Neutrophil (primary cell): Measurements from ENCODE around the gene ZNF148.

ENCODE experiments used
- H3K27ac ChIP-seq: fragments of 200-600 bp; sonication (generic); 2 replicates; pipeline ENCODE4 v1.5.1; 2016; ENCODE audit warnings: mild to moderate bottlenecking, moderate library complexity
- H3K27me3 ChIP-seq: fragments of 200-600 bp; sonication (generic); 2 replicates; pipeline ENCODE4 v1.6.0; 2016; ENCODE audit warnings: mild to moderate bottlenecking
- H3K36me3 ChIP-seq: fragments of 200-600 bp; sonication (generic); 2 replicates; pipeline ENCODE4 v1.5.1; 2017
- H3K4me1 ChIP-seq, 2 experiments: fragments of 200-600 bp in 1 of 2; sonication (generic) in 1 of 2; 1 replicate in 1 of 2; 2 replicates in 1 of 2; pipeline versions ENCODE4 v1.5.1 to v1.6.1; 2013 to 2016; ENCODE audit warnings: low read depth in 1 of 2, low read length in 1 of 2, mild to moderate bottlenecking in 1 of 2, moderate library complexity in 1 of 2; ENCODE audit not compliant: control insufficient read depth in 1 of 2, insufficient read depth in 1 of 2
- H3K4me3 ChIP-seq, 2 experiments: fragments of 200-600 bp in 1 of 2; sonication (generic) in 1 of 2; 1 replicate in 1 of 2; 2 replicates in 1 of 2; pipeline ENCODE4 v1.5.1; 2013 to 2016; ENCODE audit warnings: low read depth in 1 of 2, low read length in 1 of 2, mild to moderate bottlenecking in 1 of 2, moderate library complexity in 1 of 2
- H3K9me3 ChIP-seq: fragments of 200-600 bp; sonication (generic); 2 replicates; pipeline ENCODE4 v1.5.1; 2016
- TF ChIP-seq, protein P1 (sequence below): fragments of 200-600 bp; sonication (generic); IDR thresholded peaks from 2 replicates; pipeline ENCODE4 v1.5.1; 2016; ENCODE audit warnings: antibody characterized with exemption

ZNF148 gene

DNA sequence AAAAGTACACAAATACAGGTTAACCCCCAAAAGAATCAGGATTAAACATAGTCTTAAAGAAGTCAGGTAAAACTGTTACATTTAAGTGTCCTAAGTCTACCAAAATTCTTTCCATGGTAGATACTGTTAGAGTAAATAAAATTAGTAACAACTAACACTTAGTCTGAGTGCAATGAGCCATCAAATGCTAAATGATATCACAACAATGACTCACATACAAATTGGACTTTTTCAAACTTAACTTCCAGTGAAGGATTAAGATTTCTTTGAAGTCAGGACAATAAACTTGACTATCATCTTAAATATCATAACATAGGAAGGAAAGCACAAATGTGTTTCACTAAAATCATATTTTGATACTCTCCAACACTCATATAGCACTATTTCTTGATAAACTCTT, 43.9 kb downstream of the ZNF148 start:
- no peak overlapping the region for H3K4me3 ChIP-seq
- peaks cover 21 to 29% of the 10 kb centered on the region in 2 experiments for H3K4me1 ChIP-seq
- no peaks in the 10 kb centered on the region for H3K9me3 ChIP-seq
- H3K27ac ChIP-seq = no peak overlapping the region
- peaks cover 12% of the 10 kb centered on the region for H3K36me3 ChIP-seq
- TF ChIP-seq, protein P1, sequence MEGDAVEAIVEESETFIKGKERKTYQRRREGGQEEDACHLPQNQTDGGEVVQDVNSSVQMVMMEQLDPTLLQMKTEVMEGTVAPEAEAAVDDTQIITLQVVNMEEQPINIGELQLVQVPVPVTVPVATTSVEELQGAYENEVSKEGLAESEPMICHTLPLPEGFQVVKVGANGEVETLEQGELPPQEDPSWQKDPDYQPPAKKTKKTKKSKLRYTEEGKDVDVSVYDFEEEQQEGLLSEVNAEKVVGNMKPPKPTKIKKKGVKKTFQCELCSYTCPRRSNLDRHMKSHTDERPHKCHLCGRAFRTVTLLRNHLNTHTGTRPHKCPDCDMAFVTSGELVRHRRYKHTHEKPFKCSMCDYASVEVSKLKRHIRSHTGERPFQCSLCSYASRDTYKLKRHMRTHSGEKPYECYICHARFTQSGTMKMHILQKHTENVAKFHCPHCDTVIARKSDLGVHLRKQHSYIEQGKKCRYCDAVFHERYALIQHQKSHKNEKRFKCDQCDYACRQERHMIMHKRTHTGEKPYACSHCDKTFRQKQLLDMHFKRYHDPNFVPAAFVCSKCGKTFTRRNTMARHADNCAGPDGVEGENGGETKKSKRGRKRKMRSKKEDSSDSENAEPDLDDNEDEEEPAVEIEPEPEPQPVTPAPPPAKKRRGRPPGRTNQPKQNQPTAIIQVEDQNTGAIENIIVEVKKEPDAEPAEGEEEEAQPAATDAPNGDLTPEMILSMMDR = no peak
- H3K27me3 ChIP-seq = no peaks in the 10 kb centered on the region

DNA sequence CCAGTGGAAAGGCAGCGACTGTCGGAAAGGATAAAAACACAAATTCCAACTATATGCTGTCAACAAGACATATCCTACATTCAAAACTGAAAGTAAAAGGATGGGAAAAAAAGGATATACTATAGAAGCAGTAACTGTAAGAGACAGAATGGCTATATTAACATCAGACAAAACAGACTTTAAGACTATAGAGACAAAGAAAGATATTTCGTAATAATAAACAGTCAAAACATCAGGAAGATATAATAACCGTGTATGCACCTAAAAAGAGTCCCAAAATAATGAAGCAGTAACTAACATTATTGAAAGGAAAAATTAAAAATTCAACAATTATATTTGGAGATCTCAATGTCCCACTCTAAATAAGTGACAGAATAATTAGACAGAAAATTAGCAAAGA, 48.2 kb downstream of the ZNF148 start:
- H3K27ac ChIP-seq = no peak overlapping the region
- no peaks in the 10 kb centered on the region for H3K27me3 ChIP-seq
- peaks cover 27% of the 10 kb centered on the region for H3K36me3 ChIP-seq
- no peaks in the 10 kb centered on the region for H3K4me1 ChIP-seq
- H3K4me3 ChIP-seq = no peak overlapping the region
- no peaks in the 10 kb centered on the region for H3K9me3 ChIP-seq
- TF ChIP-seq, protein P1 = no peak

DNA sequence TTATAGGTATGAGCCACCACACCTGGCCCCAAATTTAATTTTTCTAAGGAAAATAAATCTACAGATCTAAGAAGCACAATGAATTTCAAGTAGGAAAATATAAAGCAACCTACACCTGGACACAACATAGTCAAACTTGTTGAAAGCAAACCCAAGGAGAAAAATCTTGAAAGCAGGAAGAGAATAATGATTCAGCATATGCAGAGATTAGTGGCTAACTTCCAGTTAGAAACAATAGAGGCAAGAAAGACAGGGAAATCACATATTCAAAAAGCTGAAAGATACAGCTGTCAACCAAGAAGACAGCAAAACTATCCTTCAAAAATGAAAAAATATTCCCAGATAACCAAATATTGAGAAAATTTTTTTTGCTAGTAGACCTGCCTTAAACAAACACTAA, 49.4 kb downstream of the ZNF148 start:
- Histone ChIP-seq H3K36me3 (peaks cover 27% of the 10 kb centered on the region), H3K4me3 (no peak overlapping the region), H3K27me3 (no peaks in the 10 kb centered on the region), H3K4me1 (no peaks in the 10 kb centered on the region), H3K27ac (no peak overlapping the region), H3K9me3 (no peaks in the 10 kb centered on the region)
- TF ChIP-seq, protein P1 = no peak

DNA sequence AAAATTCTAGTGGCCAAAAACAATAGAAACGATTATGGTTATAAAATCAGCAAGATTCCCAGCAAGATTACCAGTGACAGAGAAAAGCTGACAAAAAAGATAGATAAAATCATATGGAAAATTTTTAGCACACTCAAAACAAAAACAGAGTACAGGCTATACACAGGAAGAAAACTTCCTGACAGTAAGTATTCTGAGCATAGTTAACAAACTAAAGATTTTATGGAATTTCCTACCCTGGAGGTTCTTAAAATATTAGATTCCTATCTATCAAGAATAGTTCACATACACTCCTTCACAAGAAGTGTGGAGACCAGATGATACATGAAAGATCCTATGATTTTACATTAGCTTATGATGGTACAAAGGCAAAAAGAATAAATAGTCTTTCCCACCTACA, 50.8 kb downstream of the ZNF148 start:
- Histone ChIP-seq H3K4me1 (no peaks in the 10 kb centered on the region), H3K36me3 (peaks cover 19% of the 10 kb centered on the region), H3K9me3 (no peaks in the 10 kb centered on the region), H3K4me3 (no peak overlapping the region), H3K27me3 (no peaks in the 10 kb centered on the region), H3K27ac (no peak overlapping the region)
- TF ChIP-seq, protein P1 = no peak

DNA sequence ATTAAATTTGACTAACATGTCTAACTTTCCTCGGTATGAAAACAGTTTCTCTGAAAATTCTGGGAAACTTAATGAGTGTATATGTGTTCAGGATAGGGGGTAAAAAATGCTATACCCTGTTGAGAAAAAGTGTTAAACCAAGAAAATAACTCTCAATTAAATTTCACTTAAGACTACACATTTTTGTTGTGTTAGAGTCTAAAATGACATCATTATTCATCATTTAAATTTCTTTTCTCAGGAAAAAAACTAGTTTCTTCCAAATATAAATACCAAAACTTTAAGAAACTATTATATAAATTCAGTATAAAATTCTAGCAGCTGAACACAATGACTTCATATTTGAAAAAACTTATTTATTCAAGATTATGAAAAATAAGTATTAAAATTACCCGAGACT, 52.2 kb downstream of the ZNF148 start:
- TF ChIP-seq, protein P1 = no peak
- H3K4me1 ChIP-seq = no peaks in the 10 kb centered on the region
- H3K27me3 ChIP-seq = no peaks in the 10 kb centered on the region
- H3K27ac ChIP-seq = no peak overlapping the region
- peaks cover 15% of the 10 kb centered on the region for H3K36me3 ChIP-seq
- H3K4me3 ChIP-seq = no peak overlapping the region
- no peaks in the 10 kb centered on the region for H3K9me3 ChIP-seq

DNA sequence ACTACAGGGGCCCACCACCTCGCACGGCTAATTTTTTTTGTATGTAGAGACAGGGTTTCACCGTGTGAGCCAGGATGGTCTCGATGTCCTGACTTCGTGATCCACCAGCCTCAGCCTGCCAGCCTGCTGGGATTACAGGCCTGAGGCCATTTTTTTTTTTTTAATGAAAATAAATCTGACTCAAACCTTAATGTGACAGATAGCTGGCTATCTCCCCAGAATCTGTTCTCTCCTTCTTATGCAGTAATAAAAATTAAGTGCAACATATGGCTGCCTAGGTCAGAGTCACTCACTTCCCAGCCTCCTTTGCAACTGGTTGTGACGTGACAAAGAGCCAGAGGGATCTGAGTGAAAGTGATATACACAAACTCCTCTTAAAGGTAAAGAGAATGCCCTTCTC, 53.0 kb downstream of the ZNF148 start:
- Histone ChIP-seq H3K9me3 (no peaks in the 10 kb centered on the region), H3K27me3 (no peaks in the 10 kb centered on the region), H3K4me1 (no peaks in the 10 kb centered on the region), H3K36me3 (peaks cover 15% of the 10 kb centered on the region), H3K4me3 (no peak overlapping the region), H3K27ac (no peak overlapping the region)
- TF ChIP-seq, protein P1 = no peak
